ENCODE data around the gene POLR2F. TPM values are rescaled to one million over a fixed set of nuclear protein-coding genes. Genes with fewer than 3 reads are reported as not detected.

POLR2F gene
- total RNA-seq, 6 donors from 2014 or later = 48.9 to 152 (median 71.7) TPM

DNA sequence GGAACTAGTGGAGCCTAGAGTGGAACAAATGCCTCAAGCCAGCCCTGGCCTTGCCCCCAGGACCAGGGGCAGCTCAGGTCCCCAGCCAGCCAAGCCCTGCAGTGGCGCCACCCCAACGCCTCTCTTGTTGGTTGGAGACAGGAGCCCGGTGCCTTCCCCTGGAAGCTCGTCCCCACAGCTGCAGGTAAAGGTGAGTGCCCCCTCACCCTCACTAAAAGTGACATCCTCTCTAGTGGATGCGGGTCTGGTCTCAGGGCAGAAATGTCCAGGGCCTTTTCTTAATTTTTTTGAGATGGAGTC lies 25.9 kb upstream of the POLR2F start:
- peaks cover 0 to 88% (median 52%) of the 10 kb centered on the region in 4 donors for H3K36me3 ChIP-seq
- TF ChIP-seq POLR2AphosphoS5 (IDR thresholded peaks at IDR 0.05) (no peak), EP300 (IDR thresholded peaks at IDR 0.05) (no peak), POLR2A (IDR thresholded peaks at IDR 0.05) (no peak)
- TF ChIP-seq, protein P1, sequence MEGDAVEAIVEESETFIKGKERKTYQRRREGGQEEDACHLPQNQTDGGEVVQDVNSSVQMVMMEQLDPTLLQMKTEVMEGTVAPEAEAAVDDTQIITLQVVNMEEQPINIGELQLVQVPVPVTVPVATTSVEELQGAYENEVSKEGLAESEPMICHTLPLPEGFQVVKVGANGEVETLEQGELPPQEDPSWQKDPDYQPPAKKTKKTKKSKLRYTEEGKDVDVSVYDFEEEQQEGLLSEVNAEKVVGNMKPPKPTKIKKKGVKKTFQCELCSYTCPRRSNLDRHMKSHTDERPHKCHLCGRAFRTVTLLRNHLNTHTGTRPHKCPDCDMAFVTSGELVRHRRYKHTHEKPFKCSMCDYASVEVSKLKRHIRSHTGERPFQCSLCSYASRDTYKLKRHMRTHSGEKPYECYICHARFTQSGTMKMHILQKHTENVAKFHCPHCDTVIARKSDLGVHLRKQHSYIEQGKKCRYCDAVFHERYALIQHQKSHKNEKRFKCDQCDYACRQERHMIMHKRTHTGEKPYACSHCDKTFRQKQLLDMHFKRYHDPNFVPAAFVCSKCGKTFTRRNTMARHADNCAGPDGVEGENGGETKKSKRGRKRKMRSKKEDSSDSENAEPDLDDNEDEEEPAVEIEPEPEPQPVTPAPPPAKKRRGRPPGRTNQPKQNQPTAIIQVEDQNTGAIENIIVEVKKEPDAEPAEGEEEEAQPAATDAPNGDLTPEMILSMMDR (IDR thresholded peaks at IDR 0.05) = no peak

DNA sequence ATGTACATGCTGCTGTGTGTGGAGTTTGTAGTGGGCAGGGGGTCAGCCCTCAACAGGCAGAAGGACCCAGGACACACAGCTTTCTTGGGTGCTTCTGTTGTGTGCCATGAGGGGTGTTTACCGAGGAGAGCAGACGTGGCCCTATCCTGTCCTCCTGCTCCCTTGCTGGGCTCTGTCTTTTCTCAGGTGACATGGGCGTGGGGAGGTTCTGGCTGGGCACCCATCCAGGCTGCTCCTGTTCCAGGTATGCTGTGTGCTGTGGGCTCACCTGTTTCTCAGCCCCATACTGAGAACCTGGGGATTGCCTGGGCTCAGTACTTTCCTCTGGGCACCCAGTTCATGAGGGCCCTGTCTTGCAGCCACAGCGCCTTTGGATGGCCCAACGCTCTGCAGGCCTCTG lies 24.1 kb upstream of the POLR2F start:
- Histone ChIP-seq H3K4me3 (no peak overlapping the region), H3K4me1 (peaks cover 25 to 49% (median 44%) of the 10 kb centered on the region in 4 donors), H3K27ac (peak overlapping the region in 3 of 4 donors; percentile 15 to 58 (median 52)), H3K36me3 (peaks cover 0 to 79% (median 45%) of the 10 kb centered on the region in 4 donors), H3K27me3 (no peaks in the 10 kb centered on the region), H3K9me3 (no peaks in the 10 kb centered on the region)
- WGBS, 2 donors = 67 to 90% methylated on average over 3 to 5 of the region's 5 CpGs
- TF ChIP-seq EP300 (IDR thresholded peaks at IDR 0.05) (no peak), POLR2A (IDR thresholded peaks at IDR 0.05) (no peak), POLR2AphosphoS5 (IDR thresholded peaks at IDR 0.05) (no peak)
- TF ChIP-seq, protein P1 (IDR thresholded peaks at IDR 0.05) = no peak
- ATAC-seq (ENCODE audit: low FRiP score in 2 of 2) (no peak), DNase-seq (peak in 1 of 2 donors; percentile 44)

More for the DNA sequence above, 25.9 kb upstream of the POLR2F start:
- WGBS, 2 donors = 100% methylated on average over 3 to 5 of the region's 5 CpGs
- Histone ChIP-seq H3K9me3 (no peaks in the 10 kb centered on the region), H3K4me3 (no peak overlapping the region), H3K27me3 (no peaks in the 10 kb centered on the region), H3K27ac (no peak overlapping the region), H3K4me1 (peaks cover 8 to 31% (median 26%) of the 10 kb centered on the region in 4 donors)
- no peak for ATAC-seq (ENCODE audit: low FRiP score in 2 of 2)
- DNase-seq = no peak

DNA sequence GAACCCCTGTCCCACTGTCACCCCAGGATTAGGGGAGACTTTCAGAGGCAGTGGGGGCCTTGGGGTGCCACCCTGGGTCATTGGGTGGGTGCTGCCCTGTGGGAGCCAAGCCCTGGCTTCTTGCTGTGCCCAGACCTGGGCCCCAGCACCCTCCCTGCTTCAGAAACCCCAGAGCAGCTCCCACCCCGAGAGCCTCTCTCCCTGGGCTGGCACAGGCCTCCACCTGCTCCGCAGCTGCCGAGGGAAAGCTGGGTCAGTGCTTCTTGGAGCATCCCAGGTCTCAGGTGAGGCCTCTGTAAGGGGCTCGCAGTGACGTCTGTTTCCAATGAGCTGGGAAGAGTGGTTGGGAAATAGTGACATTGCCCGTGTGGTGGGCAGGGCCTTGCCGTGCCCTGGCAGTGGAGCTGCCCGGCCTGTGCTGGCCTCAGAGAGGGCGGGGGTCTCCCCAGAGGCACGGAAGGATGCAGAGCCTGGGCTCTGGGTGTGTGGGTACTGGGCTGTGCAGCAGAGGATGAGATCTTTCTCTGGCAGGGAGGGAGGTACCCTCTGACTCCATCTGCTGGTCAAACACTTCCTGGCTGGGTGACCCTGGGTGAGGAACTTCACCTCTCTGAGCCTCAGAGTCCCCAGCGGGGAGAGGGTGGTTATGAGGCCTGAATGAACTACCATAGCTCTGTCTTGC lies 23.1 kb upstream of the POLR2F start:
- DNase-seq (peak in 1 of 2 donors; percentile 31), ATAC-seq (ENCODE audit: low FRiP score in 2 of 2) (peak in 1 of 2 donors; percentile 19)
- Histone ChIP-seq H3K4me3 (no peak overlapping the region), H3K27ac (peak overlapping the region in 3 of 4 donors; percentile 52 to 62 (median 52)), H3K27me3 (no peaks in the 10 kb centered on the region), H3K9me3 (no peaks in the 10 kb centered on the region), H3K36me3 (peaks cover 0 to 73% (median 40%) of the 10 kb centered on the region in 4 donors), H3K4me1 (peaks cover 30 to 54% (median 46%) of the 10 kb centered on the region in 4 donors)
- TF ChIP-seq POLR2A (IDR thresholded peaks at IDR 0.05) (no peak), POLR2AphosphoS5 (IDR thresholded peaks at IDR 0.05) (no peak)
- TF ChIP-seq, protein P1 (IDR thresholded peaks at IDR 0.05) = peak in 4 of 6 experiments; percentile 25 to 48 (median 36)
- WGBS, 2 donors = 43 to 63% methylated on average over 1 to 11 of the region's 11 CpGs

DNA sequence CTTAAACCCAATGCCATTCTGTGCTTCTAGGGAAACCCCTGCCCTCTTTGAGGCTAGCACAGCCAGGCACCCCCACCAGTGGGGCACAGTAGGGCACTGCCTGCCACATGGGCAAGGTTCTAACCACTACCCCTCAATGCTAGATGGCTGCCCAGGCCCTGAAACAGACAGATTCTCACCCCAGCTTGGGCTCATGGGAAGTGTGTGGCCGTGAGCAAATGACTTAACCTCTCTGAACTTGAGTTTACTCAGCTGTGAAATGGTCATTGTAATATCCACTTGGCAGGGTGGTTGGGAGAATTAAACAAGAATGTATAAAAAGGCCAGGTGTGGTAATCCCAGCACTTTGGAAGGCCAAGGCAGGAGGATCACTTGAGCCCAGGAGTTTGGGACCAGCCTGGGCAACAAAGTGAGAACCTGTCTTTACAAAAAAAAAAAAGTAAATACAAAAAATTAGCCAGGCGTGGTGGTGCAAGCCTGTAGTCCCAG lies 22.5 kb upstream of the POLR2F start:
- Histone ChIP-seq H3K36me3 (peaks cover 0 to 68% (median 37%) of the 10 kb centered on the region in 4 donors), H3K4me3 (no peak overlapping the region), H3K27ac (peak overlapping the region in 3 of 4 donors; percentile 24 to 52 (median 52)), H3K27me3 (no peaks in the 10 kb centered on the region), H3K9me3 (no peaks in the 10 kb centered on the region), H3K4me1 (peaks cover 30 to 54% (median 46%) of the 10 kb centered on the region in 4 donors)
- DNase-seq (peak in 1 of 2 donors; percentile 29), ATAC-seq (ENCODE audit: low FRiP score in 2 of 2) (no peak)
- 51 to 56% methylated on average over 2 of the region's 2 CpGs for WGBS, 2 donors
- no peak for TF ChIP-seq EP300 (IDR thresholded peaks at IDR 0.05)
- no peak for TF ChIP-seq POLR2A (IDR thresholded peaks at IDR 0.05)
- TF ChIP-seq POLR2AphosphoS5 (IDR thresholded peaks at IDR 0.05) = no peak
- TF ChIP-seq, protein P1 (IDR thresholded peaks at IDR 0.05) = no peak
